Aorta (tissue), 5 donors: ENCODE data around the gene AQP7. TPM values are rescaled to one million over a fixed set of nuclear protein-coding genes. Genes with fewer than 3 reads are reported as not detected.

Experiments used
- ATAC-seq: fragments of 200-7000 bp; cut with Tn5 transposase; one replicate; pipeline ENCODE4 v1.9.1; 2022; ENCODE audit warnings: moderate library complexity; ENCODE audit not compliant: low FRiP score
- DNase-seq, 2 donors: peaks; one replicate each; pipeline ENCODE4 v3.0.0-alpha.2; 2020
- H3K27ac ChIP-seq, 2 donors: one replicate each; pipeline ENCODE4 v1.5.1; 2013; ENCODE audit warnings: low read length in 2 of 2, mild to moderate bottlenecking in 2 of 2, moderate library complexity in 2 of 2, control low read depth in 1 of 2, inconsistent platforms in 1 of 2, low read depth in 1 of 2
- H3K27me3 ChIP-seq, 2 donors: one replicate each; pipeline ENCODE4 v1.6.1; 2013; ENCODE audit warnings: control low read depth in 1 of 2, low read length in 1 of 2, mild to moderate bottlenecking in 1 of 2, moderate library complexity in 1 of 2; ENCODE audit not compliant: insufficient read depth in 2 of 2, control insufficient read depth in 1 of 2
- H3K36me3 ChIP-seq, 2 donors: one replicate each; pipeline ENCODE4 v1.6.1; 2013; ENCODE audit warnings: control low read depth in 1 of 2, low read length in 1 of 2, mild to moderate bottlenecking in 1 of 2; ENCODE audit not compliant: insufficient read depth in 2 of 2, control insufficient read depth in 1 of 2
- H3K4me1 ChIP-seq, 2 donors: one replicate each; pipeline ENCODE4 v1.6.1; 2013; ENCODE audit warnings: low read length in 2 of 2, control low read depth in 1 of 2, mild to moderate bottlenecking in 1 of 2, moderate library complexity in 1 of 2; ENCODE audit not compliant: insufficient read depth in 2 of 2, control insufficient read depth in 1 of 2
- H3K4me3 ChIP-seq, 2 donors: one replicate each; pipeline ENCODE4 v1.5.1; 2013; ENCODE audit warnings: low read length in 2 of 2, control low read depth in 1 of 2, mild to moderate bottlenecking in 1 of 2
- H3K9me3 ChIP-seq: one replicate; pipeline ENCODE4 v1.6.1; 2013; ENCODE audit warnings: mild to moderate bottlenecking, low read length; ENCODE audit not compliant: control insufficient read depth
- WGBS, 2 donors: extraction: QIAGEN DNeasy Blood & Tissue Kit; methylation state at CpG; one replicate each; pipeline ENCODE4 v1.1.7; 2013; 5-methylcytosine and 5-hydroxymethylcytosine counted together
- intact Hi-C, 2 donors: fragments of 100-400 bp; cut with DNase I; formaldehyde crosslinking; loops; one replicate each; pipeline versions ENCODE4 v1.14.2 to v1.15.0; 2022
- polyA plus RNA-seq, 2 donors: library from polyadenylated mRNA; stranded (reverse); fragments of 200-250 nt; gene quantifications; one replicate each; pipeline ENCODE4 v1.2.3, GENCODE V29; 2013
- total RNA-seq, 2 donors: library from RNA; stranded (reverse); fragmentation: NEBNext Ultra II Directional; extraction: Animal tissue kit (Norgen Biotek cat#: 25700); gene quantifications; one replicate each; pipeline ENCODE4 v1.2.1, GENCODE V29; 2021
- donor health status: healthy with polysubstance abuse.
- donor health status: Bipolar disorder and iron deficiency.
- donor health status: DM: no; HTN: no; CAD: no.
- donor health status: DM: no; HTN: no; CAD: no.
- donor health status: DM: yes; HTN: yes; CAD: no.

AQP7 gene
- total and polyA plus RNA-seq, 4 donors, result 1.4 to 12.0 (median 5.9) TPM

- no peak for ATAC-seq
- Histone ChIP-seq H3K27ac (no peak overlapping the region), H3K4me3 (no peak overlapping the region), H3K36me3 (no peaks in the 10 kb centered on the region), H3K27me3 (no peaks in the 10 kb centered on the region), H3K9me3 (no peaks in the 10 kb centered on the region), H3K4me1 (no peaks in the 10 kb centered on the region)
- WGBS, 2 donors, result 82 to 84% methylated on average over 10 of the region's 10 CpGs
- DNase-seq, result no peak
- intact Hi-C loops, result no loop called here
Observed at GRCh38 chr9:33443464-33444154, 41.2 kb upstream of the AQP7 start.

GRCh38 chr9:33443047-33443446 lies 40.7 kb upstream of the AQP7 start:
- Histone ChIP-seq H3K4me1 (no peaks in the 10 kb centered on the region), H3K9me3 (no peaks in the 10 kb centered on the region), H3K36me3 (no peaks in the 10 kb centered on the region), H3K27me3 (no peaks in the 10 kb centered on the region), H3K27ac (no peak overlapping the region), H3K4me3 (no peak overlapping the region)
- 86 to 88% methylated on average over 9 of the region's 9 CpGs for WGBS, 2 donors
- ATAC-seq (no peak), DNase-seq (no peak)
- intact Hi-C loops, result no loop called here

GRCh38 chr9:33442125-33442524 lies 39.8 kb upstream of the AQP7 start:
- H3K4me1 ChIP-seq, result no peaks in the 10 kb centered on the region
- H3K27me3 ChIP-seq, result no peaks in the 10 kb centered on the region
- no peaks in the 10 kb centered on the region for H3K9me3 ChIP-seq
- no peak overlapping the region for H3K27ac ChIP-seq
- intact Hi-C loops, result no loop called here
- no peaks in the 10 kb centered on the region for H3K36me3 ChIP-seq
- WGBS, 2 donors, result 94 to 95% methylated on average over 15 of the region's 15 CpGs
- H3K4me3 ChIP-seq, result no peak overlapping the region
- ATAC-seq, result no peak
- DNase-seq, result no peak

GRCh38 chr9:33440609-33441008 lies 38.2 kb upstream of the AQP7 start:
- no peaks in the 10 kb centered on the region for H3K27me3 ChIP-seq
- H3K36me3 ChIP-seq, result no peaks in the 10 kb centered on the region
- H3K27ac ChIP-seq, result no peak overlapping the region
- DNase-seq (no peak), ATAC-seq (no peak)
- H3K4me3 ChIP-seq, result no peak overlapping the region
- 89 to 92% methylated on average over 1 of the region's 1 CpG for WGBS, 2 donors
- intact Hi-C loops, result no loop called here
- no peaks in the 10 kb centered on the region for H3K9me3 ChIP-seq
- H3K4me1 ChIP-seq, result no peaks in the 10 kb centered on the region

- ATAC-seq (no peak), DNase-seq (no peak)
- WGBS, 2 donors, result 91% methylated on average over 7 of the region's 7 CpGs
- H3K36me3 ChIP-seq, result no peaks in the 10 kb centered on the region
- intact Hi-C loops, result no loop called here
- no peak overlapping the region for H3K4me3 ChIP-seq
- no peaks in the 10 kb centered on the region for H3K4me1 ChIP-seq
- H3K27me3 ChIP-seq, result no peaks in the 10 kb centered on the region
- no peaks in the 10 kb centered on the region for H3K9me3 ChIP-seq
- no peak overlapping the region for H3K27ac ChIP-seq
Observed at GRCh38 chr9:33440204-33440603, 37.8 kb upstream of the AQP7 start.

- ATAC-seq, result no peak
- Histone ChIP-seq H3K9me3 (no peaks in the 10 kb centered on the region), H3K36me3 (no peaks in the 10 kb centered on the region), H3K4me1 (no peaks in the 10 kb centered on the region), H3K27me3 (no peaks in the 10 kb centered on the region), H3K4me3 (no peak overlapping the region), H3K27ac (no peak overlapping the region)
- DNase-seq, result no peak
- 36 to 53% methylated on average over 6 of the region's 6 CpGs for WGBS, 2 donors
- intact Hi-C loops, result loop anchor here in 1 of 2 donors (10.0 kb wide), 1 partner anchor 55 kb away; no protein-coding TSS in a partner anchor
Observed at GRCh38 chr9:33439731-33440130, 37.4 kb upstream of the AQP7 start.

- H3K9me3 ChIP-seq, result no peaks in the 10 kb centered on the region
- ATAC-seq (no peak), DNase-seq (no peak)
- no peaks in the 10 kb centered on the region for H3K27me3 ChIP-seq
- no peaks in the 10 kb centered on the region for H3K36me3 ChIP-seq
- H3K4me1 ChIP-seq, result no peaks in the 10 kb centered on the region
- no peak overlapping the region for H3K4me3 ChIP-seq
- WGBS, 2 donors, result 56 to 69% methylated on average over 7 of the region's 7 CpGs
- intact Hi-C loops, result loop anchor here in 1 of 2 donors (10.0 kb wide), 1 partner anchor 56 kb away; no protein-coding TSS in a partner anchor
- H3K27ac ChIP-seq, result no peak overlapping the region
Observed at GRCh38 chr9:33438926-33439680, 36.7 kb upstream of the AQP7 start.

- Histone ChIP-seq H3K4me3 (no peak overlapping the region), H3K36me3 (no peaks in the 10 kb centered on the region), H3K9me3 (no peaks in the 10 kb centered on the region), H3K4me1 (no peaks in the 10 kb centered on the region), H3K27ac (no peak overlapping the region), H3K27me3 (no peaks in the 10 kb centered on the region)
- DNase-seq (no peak), ATAC-seq (no peak)
- intact Hi-C loops, result loop anchor here in 1 of 2 donors (10.0 kb wide), 1 partner anchor 57 kb away; no protein-coding TSS in a partner anchor
- WGBS, 2 donors, result 86 to 88% methylated on average over 1 of the region's 1 CpG
Observed at GRCh38 chr9:33437898-33438297, 35.5 kb upstream of the AQP7 start.

- WGBS, 2 donors, result 47 to 50% methylated on average over 2 of the region's 2 CpGs
Observed at GRCh38 chr9:33437205-33437604, 34.8 kb upstream of the AQP7 start.

More at GRCh38 chr9:33437205-33437604, 34.8 kb upstream of the AQP7 start:
- DNase-seq (no peak), ATAC-seq (no peak)
- Histone ChIP-seq H3K4me3 (no peak overlapping the region), H3K9me3 (no peaks in the 10 kb centered on the region), H3K27ac (no peak overlapping the region), H3K27me3 (no peaks in the 10 kb centered on the region), H3K36me3 (no peaks in the 10 kb centered on the region), H3K4me1 (no peaks in the 10 kb centered on the region)
- intact Hi-C loops, result loop anchor here in 1 of 2 donors (10.0 kb wide), 1 partner anchor 58 kb away; no protein-coding TSS in a partner anchor
